ENCODE measurements around the gene POLR2C.

The POLR2C gene

GRCh38 chr16:57474671-57475661 lies 12.5 kb downstream of the POLR2C start:
- peak; percentile 48 for FAIRE-seq
- DNase-seq (ENCODE audit: insufficient read length) = no peak
- TF ChIP-seq POLR2AphosphoS5 (IDR thresholded peaks at IDR 0.05; ENCODE audit: low read depth, low read length) = no peak

DNA sequence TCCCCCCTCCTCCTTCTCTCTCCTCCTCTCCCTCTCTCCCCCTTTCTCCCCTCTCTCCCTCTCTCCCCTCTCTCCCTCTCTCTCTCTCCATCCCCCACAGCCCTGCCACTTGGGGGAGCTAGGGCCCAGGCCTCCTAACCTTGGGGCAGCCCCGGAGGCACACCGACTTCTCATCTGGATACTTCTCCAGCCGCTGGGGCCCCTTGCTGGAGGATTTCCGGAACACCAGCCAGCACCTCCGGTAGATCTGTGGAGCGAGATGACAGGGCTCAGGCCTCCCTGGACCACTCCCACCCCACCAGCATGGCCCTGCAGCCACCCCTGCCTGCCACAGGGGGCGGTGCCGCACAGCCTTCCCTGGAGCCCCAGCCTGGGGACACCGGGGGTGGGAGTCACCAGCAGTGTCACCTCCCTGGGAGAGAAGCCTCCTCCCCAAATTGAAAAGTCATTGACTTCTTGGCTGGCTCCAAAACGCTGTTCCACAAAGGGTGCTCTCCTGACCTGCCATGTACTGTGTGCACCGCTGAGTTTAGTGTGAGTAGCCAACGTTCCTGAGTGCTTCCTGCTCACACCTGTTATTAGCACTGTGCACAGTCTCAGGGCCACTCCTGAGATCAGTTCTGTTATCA lies 13.3 kb downstream of the POLR2C start:
- DNase-seq (ENCODE audit: insufficient read length) (peak; percentile 80), FAIRE-seq (peak; percentile 90)
- TF ChIP-seq POLR2AphosphoS5 (IDR thresholded peaks at IDR 0.05; ENCODE audit: low read depth, low read length) (no peak), POLR2A (IDR thresholded peaks at IDR 0.05; ENCODE audit: low read depth, low read length) (no peak), TAF1 (IDR thresholded peaks at IDR 0.05; ENCODE audit: borderline replicate concordance, low read depth, low read length) (no peak)

- TF ChIP-seq TAF1 (IDR thresholded peaks at IDR 0.05; ENCODE audit: borderline replicate concordance, low read depth, low read length) (no peak), POLR2A (IDR thresholded peaks at IDR 0.05; ENCODE audit: low read depth, low read length) (no peak), POLR2AphosphoS5 (IDR thresholded peaks at IDR 0.05; ENCODE audit: low read depth, low read length) (no peak)
- no peak for FAIRE-seq
- no peak for DNase-seq (ENCODE audit: insufficient read length)
Measured at GRCh38 chr16:57476546-57477410, 14.3 kb downstream of the POLR2C start.

GRCh38 chr16:57477531-57478202 lies 15.2 kb downstream of the POLR2C start:
- no peak for DNase-seq (ENCODE audit: insufficient read length)
- FAIRE-seq = no peak
- no peak for TF ChIP-seq POLR2A (IDR thresholded peaks at IDR 0.05; ENCODE audit: low read depth, low read length)
- no peak for TF ChIP-seq TAF1 (IDR thresholded peaks at IDR 0.05; ENCODE audit: borderline replicate concordance, low read depth, low read length)
- TF ChIP-seq POLR2AphosphoS5 (IDR thresholded peaks at IDR 0.05; ENCODE audit: low read depth, low read length) = no peak

- FAIRE-seq = peak; percentile 50
- DNase-seq (ENCODE audit: insufficient read length) = no peak
- no peak for TF ChIP-seq POLR2AphosphoS5 (IDR thresholded peaks at IDR 0.05; ENCODE audit: low read depth, low read length)
- TF ChIP-seq TAF1 (IDR thresholded peaks at IDR 0.05; ENCODE audit: borderline replicate concordance, low read depth, low read length) = no peak
- no peak for TF ChIP-seq POLR2A (IDR thresholded peaks at IDR 0.05; ENCODE audit: low read depth, low read length)
Measured at GRCh38 chr16:57478396-57479204, 16.1 kb downstream of the POLR2C start.

GRCh38 chr16:57479205-57479975 lies 16.9 kb downstream of the POLR2C start:
- no peak for TF ChIP-seq POLR2AphosphoS5 (IDR thresholded peaks at IDR 0.05; ENCODE audit: low read depth, low read length)
- no peak for TF ChIP-seq TAF1 (IDR thresholded peaks at IDR 0.05; ENCODE audit: borderline replicate concordance, low read depth, low read length)
- no peak for TF ChIP-seq POLR2A (IDR thresholded peaks at IDR 0.05; ENCODE audit: low read depth, low read length)
- DNase-seq (ENCODE audit: insufficient read length) = no peak
- no peak for FAIRE-seq

GRCh38 chr16:57479976-57480753 lies 17.7 kb downstream of the POLR2C start:
- DNase-seq (ENCODE audit: insufficient read length) (no peak), FAIRE-seq (no peak)
- TF ChIP-seq POLR2A (IDR thresholded peaks at IDR 0.05; ENCODE audit: low read depth, low read length) (no peak), POLR2AphosphoS5 (IDR thresholded peaks at IDR 0.05; ENCODE audit: low read depth, low read length) (no peak), TAF1 (IDR thresholded peaks at IDR 0.05; ENCODE audit: borderline replicate concordance, low read depth, low read length) (no peak)

GRCh38 chr16:57480754-57481230 lies 18.3 kb downstream of the POLR2C start:
- no peak for FAIRE-seq
- TF ChIP-seq TAF1 (IDR thresholded peaks at IDR 0.05; ENCODE audit: borderline replicate concordance, low read depth, low read length) (no peak), POLR2A (IDR thresholded peaks at IDR 0.05; ENCODE audit: low read depth, low read length) (no peak), POLR2AphosphoS5 (IDR thresholded peaks at IDR 0.05; ENCODE audit: low read depth, low read length) (no peak)
- DNase-seq (ENCODE audit: insufficient read length) = no peak

DNA sequence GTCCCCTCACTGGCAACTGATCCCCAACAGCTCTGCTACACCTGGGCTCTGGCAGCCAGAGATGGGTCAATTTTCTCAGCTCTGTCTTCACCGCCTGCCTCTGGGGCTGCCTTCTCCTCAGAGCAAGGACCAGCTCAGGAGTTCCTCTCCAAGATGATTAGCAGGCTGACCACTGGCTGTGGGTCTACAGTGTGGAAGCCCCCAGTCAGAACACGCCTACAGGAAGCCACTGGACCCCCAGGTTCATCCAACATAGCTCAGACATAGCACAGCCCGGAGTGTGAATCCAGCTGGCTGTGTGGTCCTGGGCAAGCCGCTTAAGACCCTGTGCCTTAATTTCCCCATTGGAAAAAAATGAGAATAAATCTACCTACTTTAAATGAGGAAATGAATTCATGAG lies 18.9 kb downstream of the POLR2C start:
- FAIRE-seq (no peak), DNase-seq (ENCODE audit: insufficient read length) (no peak)
- no peak for TF ChIP-seq TAF1 (IDR thresholded peaks at IDR 0.05; ENCODE audit: borderline replicate concordance, low read depth, low read length)
- TF ChIP-seq POLR2A (IDR thresholded peaks at IDR 0.05; ENCODE audit: low read depth, low read length) = no peak
- no peak for TF ChIP-seq POLR2AphosphoS5 (IDR thresholded peaks at IDR 0.05; ENCODE audit: low read depth, low read length)

Data from GM12892 (cell line).